Skin epidermis (tissue), 12 donors: Measurements from ENCODE around the gene ZNF839.
"Not testable (repeated sequence)": the region's sequence is repeated elsewhere in the genome, so short reads cannot be mapped to it uniquely, and the experiment has no call there.

Experiments
- H3K27ac ChIP-seq, 21 experiments: fragments of 200-600 bp; sonication (generic) in 11 of 21; one replicate each; pipeline ENCODE4 v1.5.0; 2020; ENCODE audit warnings: mild to moderate bottlenecking in 3 of 21, inconsistent platforms in 2 of 21, moderate library complexity in 2 of 21
- H3K4me3 ChIP-seq, 7 experiments: fragments of 200-600 bp; sonication (generic) in 2 of 7; one replicate each; pipeline ENCODE4 v1.5.0; 2020; ENCODE audit warnings: inconsistent platforms in 2 of 7, mild to moderate bottlenecking in 2 of 7, moderate library complexity in 1 of 7

The ZNF839 gene

GRCh38 chr14:102304611-102305506, 14.7 kb upstream of the ZNF839 start, which contains the start of gene MOK:
Gene MOK, minus strand, starts transcription at chr14:102305164. Its CDS starts 196 bp downstream, at chr14:102304968.
- peak within 1 kb of the TSS; percentile 56 to 92 (median 71) for H3K4me3 ChIP-seq
- H3K27ac ChIP-seq, result peak within 1 kb of the TSS in 20 of 21 experiments; percentile 2 to 84 (median 69)

- peak overlapping the region in 8 of 21 experiments; percentile 7 to 63 (median 37) for H3K27ac ChIP-seq
- H3K4me3 ChIP-seq, result peak overlapping the region; percentile 22 to 49 (median 42)
These were observed 5.1 kb upstream of the ZNF839 start for GRCh38 chr14:102314242-102315011.

- Histone ChIP-seq H3K4me3 (no peak overlapping the region), H3K27ac (no peak overlapping the region)
These were observed 4.4 kb upstream of the ZNF839 start for GRCh38 chr14:102315121-102315520.

- H3K4me3 ChIP-seq, result peak overlapping the region; percentile 45 to 59 (median 49)
- H3K27ac ChIP-seq, result peak overlapping the region in 18 of 21 experiments; percentile 7 to 79 (median 70)
These were observed 3.2 kb upstream of the ZNF839 start for GRCh38 chr14:102316338-102316742.

- Histone ChIP-seq H3K27ac (peak overlapping the region in 19 of 21 experiments; percentile 7 to 82 (median 72)), H3K4me3 (peak overlapping the region; percentile 45 to 59 (median 49))
These were observed 2.6 kb upstream of the ZNF839 start for GRCh38 chr14:102316743-102317563.

- H3K4me3 ChIP-seq, result peak overlapping the region; percentile 45 to 59 (median 49)
- peak overlapping the region in 19 of 21 experiments; percentile 5 to 82 (median 69) for H3K27ac ChIP-seq
These were observed 1.8 kb upstream of the ZNF839 start for GRCh38 chr14:102317564-102318248.

GRCh38 chr14:102318781-102319276, 717 bp upstream of the ZNF839 start:
- H3K27ac ChIP-seq, result peak overlapping the region in 18 of 21 experiments; percentile 81 to 96 (median 87)
- H3K4me3 ChIP-seq, result peak overlapping the region; percentile 56 to 77 (median 74)

- Histone ChIP-seq H3K4me3 (peak overlapping the region; percentile 56 to 77 (median 74)), H3K27ac (peak overlapping the region; percentile 67 to 96 (median 87))
These were observed 601 bp downstream of the ZNF839 start for GRCh38 chr14:102320033-102320660.

- peak overlapping the region in 4 of 7 experiments; percentile 56 to 77 (median 72) for H3K4me3 ChIP-seq
- peak overlapping the region in 10 of 21 experiments; percentile 84 to 96 (median 90) for H3K27ac ChIP-seq
These were observed 1.3 kb downstream of the ZNF839 start for GRCh38 chr14:102320671-102321455.

- Histone ChIP-seq H3K4me3 (no peak overlapping the region), H3K27ac (peak overlapping the region in 4 of 21 experiments; percentile 7 to 92 (median 17))
These were observed 2.2 kb downstream of the ZNF839 start for GRCh38 chr14:102321456-102322422.

- Histone ChIP-seq H3K4me3 (no peak overlapping the region), H3K27ac (no peak overlapping the region)
These were observed 3.6 kb downstream of the ZNF839 start for GRCh38 chr14:102323102-102323501.

- Histone ChIP-seq H3K27ac (no peak overlapping the region), H3K4me3 (no peak overlapping the region)
These were observed 6.3 kb downstream of the ZNF839 start for GRCh38 chr14:102325791-102326345.

GRCh38 chr14:102326583-102326982, 7.0 kb downstream of the ZNF839 start:
- H3K4me3 ChIP-seq, result no peak overlapping the region

GRCh38 chr14:102329381-102329780, 9.8 kb downstream of the ZNF839 start:
- H3K27ac ChIP-seq, H3K4me3 ChIP-seq: not testable (repeated sequence)

More at GRCh38 chr14:102326583-102326982, 7.0 kb downstream of the ZNF839 start:
- no peak overlapping the region for H3K27ac ChIP-seq

- H3K4me3 ChIP-seq, result no peak overlapping the region
- no peak overlapping the region for H3K27ac ChIP-seq
These were observed 11.3 kb downstream of the ZNF839 start for GRCh38 chr14:102330806-102331205.

GRCh38 chr14:102333390-102333789, 13.8 kb downstream of the ZNF839 start:
- H3K27ac ChIP-seq, result no peak overlapping the region
- no peak overlapping the region for H3K4me3 ChIP-seq
